D721Med (cell line): ENCODE results near the gene ARSA.
A peak's percentile ranks its signal among the peaks of the same experiment; 100 is the strongest.

Experiments used
- DNase-seq: peaks from one replicate; pipeline ENCODE4 v3.0.0; 2011; ENCODE audit warnings: low spot score; ENCODE audit not compliant: insufficient read length
- FAIRE-seq: peaks from 2 replicates; lab custom pipeline; 2011; peaks lifted over from hg19 to GRCh38; lab: Jason Lieb, UNC
- CTCF ChIP-seq: IDR thresholded peaks from 2 replicates; pipeline ENCODE4 v1.5.1; 2012; ENCODE audit warnings: mild to moderate bottlenecking, control low read depth; ENCODE audit not compliant: insufficient read depth; ENCODE audit errors: missing control alignments

ARSA gene

GRCh38 chr22:50578776-50579310, 49.1 kb downstream of the ARSA start:
- DNase-seq, result no peak
- no peak for TF ChIP-seq CTCF
- no peak for FAIRE-seq

- no peak for TF ChIP-seq CTCF
- DNase-seq, result no peak
- no peak for FAIRE-seq
Observed at GRCh38 chr22:50577987-50578775, 49.8 kb downstream of the ARSA start, which contains the start of gene CPT1B. TSS of gene CPT1B (minus strand) at chr22:50578427. CDS start at chr22:50577915, 512 bp downstream.

GRCh38 chr22:50577697-50577986, 50.3 kb downstream of the ARSA start:
- no peak for TF ChIP-seq CTCF
- FAIRE-seq (no peak), DNase-seq (no peak)

GRCh38 chr22:50576806-50577696, 50.9 kb downstream of the ARSA start:
- DNase-seq (no peak), FAIRE-seq (no peak)
- TF ChIP-seq CTCF, result no peak

GRCh38 chr22:50576070-50576469, 51.9 kb downstream of the ARSA start:
- DNase-seq, result peak; percentile 49
- TF ChIP-seq CTCF, result peak; percentile 68
- no peak for FAIRE-seq

- TF ChIP-seq CTCF, result no peak
- DNase-seq (no peak), FAIRE-seq (no peak)
Observed at GRCh38 chr22:50575426-50575941, 52.5 kb downstream of the ARSA start.
